HG02981 (cell line): ENCODE measurements around the gene ITGB7.

Source experiments
- ATAC-seq: cut with Tn5 transposase; IDR thresholded peaks from one replicate; pipeline ENCODE4 v1.9.1; 2021; ENCODE audit warnings: mild to moderate bottlenecking, moderate library complexity; ENCODE audit not compliant: unreplicated experiment

ITGB7 gene

GRCh38 chr12:53207042-53207441, at the start of gene ITGB7:
ITGB7 (minus strand) TSS chr12:53207251; CDS start chr12:53200443, 6,808 bp downstream.
- ATAC-seq = peak; percentile 36

DNA sequence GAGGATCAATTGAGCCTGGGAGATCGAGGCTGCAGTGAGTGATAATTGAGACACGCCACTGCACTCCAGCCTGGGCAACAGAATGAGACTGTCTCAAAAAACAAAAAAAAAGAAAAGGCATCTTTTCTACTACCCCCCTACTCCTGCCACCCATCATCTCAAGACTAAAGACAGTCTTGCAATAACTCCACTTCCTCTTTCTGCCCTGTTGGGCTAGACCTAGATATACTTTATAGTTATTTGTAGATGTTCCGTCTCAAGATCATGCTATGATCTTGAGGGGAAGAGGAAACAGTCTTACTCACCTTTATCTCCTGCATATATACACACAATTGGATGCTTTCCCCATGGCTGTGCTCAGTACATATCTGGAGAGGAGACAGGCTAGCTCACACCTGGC, 48.9 kb upstream of the ITGB7 start:
- no peak for ATAC-seq

GRCh38 chr12:53254816-53255545, 47.9 kb upstream of the ITGB7 start:
- ATAC-seq = no peak

- no peak for ATAC-seq
These were observed 46.2 kb upstream of the ITGB7 start for GRCh38 chr12:53253298-53253697.

GRCh38 chr12:53252349-53252916, 45.4 kb upstream of the ITGB7 start:
- no peak for ATAC-seq

GRCh38 chr12:53251477-53252348, 44.7 kb upstream of the ITGB7 start:
- ATAC-seq = peak; percentile 68

- ATAC-seq = no peak
These were observed 38.2 kb upstream of the ITGB7 start for GRCh38 chr12:53245286-53245685.

- no peak for ATAC-seq
These were observed 37.3 kb upstream of the ITGB7 start for GRCh38 chr12:53244337-53244736.

DNA sequence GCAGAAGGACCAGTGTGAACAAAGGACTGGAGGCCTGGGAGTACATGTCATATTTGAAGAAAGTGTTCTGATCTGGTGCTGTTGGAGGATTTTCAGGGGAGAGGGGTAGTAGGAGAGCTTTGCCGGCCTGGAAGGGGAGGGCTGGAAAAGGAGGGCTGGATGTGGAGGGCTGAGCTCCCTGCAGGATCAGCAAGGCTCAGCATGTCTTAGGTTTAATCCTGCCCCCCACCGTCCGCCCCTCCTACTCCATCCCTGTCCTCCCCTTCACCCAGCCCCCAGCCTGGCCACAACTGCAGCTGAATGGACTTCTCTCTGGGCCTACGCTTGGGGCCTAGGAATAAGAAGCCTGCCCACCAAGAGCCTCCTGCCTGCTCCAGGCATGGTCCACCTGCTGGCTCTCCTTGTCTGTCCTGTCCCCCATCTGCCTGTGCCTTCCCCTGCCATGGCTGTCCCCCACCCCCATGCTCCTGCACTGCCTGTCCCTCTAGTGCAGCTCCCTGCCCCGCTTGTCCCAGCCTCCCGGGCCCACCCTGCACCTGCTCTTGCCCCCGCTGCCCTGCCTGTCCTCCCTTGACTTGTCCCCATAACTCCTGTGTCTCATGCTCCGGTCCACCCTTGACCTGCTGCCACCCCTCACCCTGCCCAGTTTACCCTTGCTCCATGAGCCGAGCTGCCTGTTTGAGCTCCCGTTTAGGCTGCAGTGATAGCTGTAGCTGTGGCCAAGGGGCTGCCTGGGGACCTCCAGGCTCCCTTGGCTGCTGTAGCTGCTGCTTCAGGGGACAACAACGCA, 34.8 kb upstream of the ITGB7 start:
- no peak for ATAC-seq

- no peak for ATAC-seq
These were observed 32.7 kb upstream of the ITGB7 start for GRCh38 chr12:53239643-53240258.

DNA sequence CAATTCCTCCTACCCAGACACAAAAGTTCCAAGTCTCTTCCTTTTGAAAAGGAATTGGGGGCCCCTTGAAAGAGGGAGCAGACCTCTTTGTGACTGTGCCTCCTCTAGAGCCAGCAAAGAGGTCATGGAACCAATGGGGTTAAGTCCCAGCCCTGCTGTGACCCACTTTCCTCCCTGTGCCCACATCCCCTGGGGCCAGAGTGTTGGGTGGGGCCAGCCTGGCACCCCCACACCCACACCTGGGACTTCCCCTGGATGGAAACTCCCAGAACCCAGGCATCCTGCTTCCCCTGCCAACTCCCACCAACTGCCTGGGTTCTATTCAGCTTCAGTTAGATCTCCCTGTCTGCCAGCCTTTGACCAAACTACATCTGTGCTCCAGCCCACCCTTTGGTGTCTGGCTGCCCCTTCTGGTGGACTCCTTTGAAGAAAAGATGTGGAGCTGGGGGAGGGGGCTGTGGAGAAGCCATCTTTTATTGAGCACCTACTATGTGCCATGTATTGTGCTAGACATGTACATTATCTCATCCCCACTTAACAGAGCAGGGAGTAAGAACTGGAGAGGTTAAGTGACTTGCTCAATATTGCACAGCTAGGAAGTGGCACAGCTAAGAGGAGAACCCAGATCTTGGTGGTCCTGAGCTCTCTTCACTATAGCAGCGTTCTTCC, 29.5 kb upstream of the ITGB7 start:
- ATAC-seq = no peak

- ATAC-seq = no peak
These were observed 28.8 kb upstream of the ITGB7 start for GRCh38 chr12:53235742-53236442.

GRCh38 chr12:53235164-53235563, 28.1 kb upstream of the ITGB7 start:
- ATAC-seq = no peak

GRCh38 chr12:53234271-53234914, 27.3 kb upstream of the ITGB7 start:
- no peak for ATAC-seq

DNA sequence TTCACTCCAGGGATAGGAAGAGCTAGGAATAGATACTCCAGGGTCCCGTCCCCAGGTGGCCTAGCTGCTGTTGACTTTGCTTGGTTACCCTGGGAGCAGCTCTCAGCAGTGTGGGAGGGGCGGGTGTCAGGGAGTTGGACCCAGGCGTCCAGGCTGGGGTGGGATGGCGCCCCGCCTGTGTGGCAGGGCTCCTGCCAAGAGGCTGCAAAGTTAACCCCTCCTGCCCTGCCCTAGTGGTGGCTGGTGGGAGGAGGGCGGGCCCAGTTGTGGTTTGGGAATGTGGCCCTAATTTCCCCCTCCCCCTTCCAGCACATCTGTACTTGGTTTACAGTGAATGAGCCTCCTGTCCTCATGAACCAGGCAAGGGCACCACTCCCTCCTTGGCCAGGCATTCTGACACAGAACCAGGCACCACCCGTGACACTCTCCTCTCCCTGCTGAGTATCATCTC, 26.6 kb upstream of the ITGB7 start:
- no peak for ATAC-seq

DNA sequence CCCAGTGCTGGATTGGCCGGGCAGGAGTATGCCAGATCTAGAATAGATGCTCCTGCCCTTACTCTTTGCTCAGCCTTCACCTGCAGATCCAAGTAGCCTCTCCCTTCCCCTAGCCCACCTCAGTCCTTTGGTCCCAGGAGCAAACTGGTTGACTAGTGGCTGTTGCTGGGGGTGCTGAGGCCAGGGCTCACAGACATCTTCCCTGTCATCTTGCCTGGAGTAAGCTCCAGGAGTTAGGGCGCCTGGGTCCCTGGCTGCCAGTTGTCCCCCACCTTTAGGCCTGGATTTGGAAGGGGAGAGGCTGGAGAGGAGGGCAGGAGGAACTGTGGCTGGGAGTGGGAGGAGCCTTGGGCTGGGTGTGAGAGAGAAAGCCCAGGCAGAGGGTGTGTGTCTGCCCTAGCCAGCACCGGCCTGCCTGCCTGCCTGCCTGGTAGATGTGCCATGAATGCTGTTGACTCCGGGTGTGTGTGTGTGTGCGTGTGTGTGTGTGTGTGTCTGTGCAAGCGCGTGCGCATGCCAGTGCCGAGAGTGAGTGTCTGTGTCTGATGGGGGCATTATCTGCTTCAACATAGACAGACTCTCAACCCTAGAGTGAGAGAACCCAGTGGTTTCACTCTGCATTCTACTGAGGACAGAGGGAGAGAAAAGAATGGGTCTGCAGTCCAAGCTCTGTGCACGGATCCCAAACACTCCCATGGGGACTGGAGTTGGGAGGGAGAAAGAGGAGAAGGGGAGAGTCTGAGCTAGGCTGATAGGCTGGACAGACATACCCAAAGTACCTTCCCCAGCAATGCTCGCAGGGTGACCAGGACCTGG, 25.8 kb upstream of the ITGB7 start:
- ATAC-seq = no peak

- no peak for ATAC-seq
These were observed 25.0 kb upstream of the ITGB7 start, which contains the start of gene RARG for GRCh38 chr12:53231921-53232645. RARG (minus strand) TSS chr12:53232209; CDS start chr12:53227545, 4,664 bp downstream.
